Heart left ventricle (tissue), 16 donors: ENCODE data around the gene CCL27. TPM values are rescaled to one million over a fixed set of nuclear protein-coding genes. Genes with fewer than 3 reads are reported as not detected.

Source experiments
- ATAC-seq, 4 donors: fragments of 200-7000 bp; cut with Tn5 transposase; one replicate each; pipeline ENCODE4 v1.9.1; 2020 to 2022; ENCODE audit warnings: moderate library complexity in 4 of 4, mild to moderate bottlenecking in 3 of 4, moderate number of reproducible peaks in 1 of 4
- DNase-seq, 5 donors: peaks; one replicate each; pipeline ENCODE4 v3.0.0-alpha.2; 2020
- H3K27ac ChIP-seq, 12 donors: fragments of 200-600 bp; sonication (generic) in 4 of 12; one replicate each; pipeline versions ENCODE4 v1.5.0 to v1.8.0; 2016 to 2022; ENCODE audit warnings: mild to moderate bottlenecking in 2 of 12
- H3K27me3 ChIP-seq, 9 donors: fragments of 200-600 bp; sonication (generic) in 2 of 9; one replicate each; pipeline versions ENCODE4 v1.5.1 to v1.8.0; 2016 to 2022; ENCODE audit warnings: mild to moderate bottlenecking in 3 of 9
- H3K36me3 ChIP-seq, 9 donors: fragments of 200-600 bp; sonication (generic) in 2 of 9; one replicate each; pipeline versions ENCODE4 v1.5.0 to v1.8.0; 2018 to 2022; ENCODE audit warnings: mild to moderate bottlenecking in 2 of 9
- H3K4me1 ChIP-seq, 12 donors: fragments of 200-600 bp; sonication (generic) in 4 of 12; one replicate each; pipeline versions ENCODE4 v1.5.0 to v1.8.0; 2016 to 2022; ENCODE audit warnings: mild to moderate bottlenecking in 3 of 12
- H3K4me3 ChIP-seq, 12 donors: fragments of 200-600 bp; sonication (generic) in 4 of 12; one replicate each; pipeline versions ENCODE4 v1.5.0 to v1.8.0; 2017 to 2022; ENCODE audit warnings: mild to moderate bottlenecking in 9 of 12, moderate library complexity in 4 of 12
- H3K9me3 ChIP-seq, 12 donors: fragments of 200-600 bp; sonication (generic) in 4 of 12; one replicate each; pipeline versions ENCODE4 v1.5.0 to v1.8.0; 2016 to 2022; ENCODE audit warnings: mild to moderate bottlenecking in 1 of 12
- POLR2A ChIP-seq, 2 donors: fragments of 450-650 bp; IDR thresholded peaks; one replicate each; pipeline ENCODE4 v1.6.1; 2017; ENCODE audit warnings: antibody characterized with exemption in 2 of 2, mild to moderate bottlenecking in 2 of 2, moderate library complexity in 2 of 2
- WGBS, 4 donors: extraction: QIAGEN DNeasy Blood & Tissue Kit in 2 of 4; methylation state at CpG; one replicate each; pipeline versions ENCODE4 v1.1.5 to v1.1.7; 2013 to 2018; 5-methylcytosine and 5-hydroxymethylcytosine counted together
- intact Hi-C, 10 donors: fragments of 100-400 bp; cut with DNase I; formaldehyde crosslinking; loops; one replicate each; pipeline versions ENCODE4 v1.11.1 to v1.14.2; 2022
- polyA plus RNA-seq, 2 donors: library from polyadenylated mRNA; stranded (reverse); fragments of 200-250 nt; gene quantifications; one replicate each; pipeline ENCODE4 v1.2.3, GENCODE V29; 2013
- total RNA-seq, 9 donors: library from RNA; depleted of rRNA in 2 of 9; stranded (reverse); fragments of >200 nt in 2 of 9; fragmentation: NEBNext Ultra II Directional in 3 of 9; extraction: Animal tissue kit (Norgen Biotek cat#: 25700) in 3 of 9; gene quantifications; one replicate each; pipeline versions ENCODE4 v1.1.0 to v1.2.4, GENCODE V29; 2016 to 2023
- TF ChIP-seq, protein P1 (sequence below), 12 donors: fragments of 200-600 bp; sonication (generic) in 4 of 12; IDR thresholded peaks; one replicate each; pipeline versions ENCODE4 v1.5.0 to v1.8.0; 2018 to 2022; ENCODE audit warnings: antibody characterized with exemption in 12 of 12, mild to moderate bottlenecking in 5 of 12
- donor health status: ischemic (EF 13 %, LVEDD 7.1; RV severe dilation, severe dysfunction).
- donor health status: healthy with polysubstance abuse.
- donor health status: DM: no; HTN: yes; CAD: no.
- donor health status: DM: no; HTN: no; CAD: no.
- donor health status: ischemic (EF 25% LVEDD 6.9; RV normal size, moderate dysfunction).
- donor health status: ischemic (EF 25% LVEDD 5.7; RV mildly dilated, moderate dysfunction).
- donor health status: healthy.
- donor health status: DM: yes; HTN: yes; CAD: no.
- donor health status: ischemic (EF 35%, LVEDD 5.7; RV mildly dilated, moderate dysfunction).
- donor health status: nonischemic (EF 11% LVEDD 7.7; RV severe dilation, severe dysfunction).
- donor health status: DM: yes; HTN: yes; CAD: no.
- donor health status: PGD.
- donor health status: ischemic (EF 29% LVEDD 5.4; RV normal size, mild dysfunction).
- donor health status: nonischemic (EF 23%, LVEDD 6.1; RV moderate dilation, normal function).

Gene CCL27
- total and polyA plus RNA-seq, 11 donors, result 0.35 to 0.57 (median 0.40) TPM; not detected in 8

DNA sequence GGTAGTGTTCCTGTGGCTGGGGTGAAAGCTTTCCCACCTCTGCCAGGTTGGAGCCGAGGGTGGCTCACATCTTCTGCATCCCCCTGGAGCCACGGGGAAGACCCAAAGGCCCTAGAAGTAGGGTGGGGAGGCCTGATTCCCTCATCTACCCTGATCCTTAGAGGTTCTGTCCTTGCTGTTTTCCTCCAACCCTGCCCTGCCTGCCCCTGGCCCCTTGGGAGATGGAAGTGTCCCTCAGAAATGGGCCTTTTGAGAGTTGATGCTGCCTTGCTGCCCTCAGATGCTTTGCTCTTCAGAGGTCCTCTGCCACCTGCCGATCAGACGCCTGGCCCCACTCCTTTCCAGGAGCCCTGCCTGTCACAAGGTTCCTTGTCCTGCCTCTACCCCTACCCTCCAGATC lies 22.4 kb upstream of the CCL27 start:
- ATAC-seq (no peak), DNase-seq (no peak)
- TF ChIP-seq, protein P1, sequence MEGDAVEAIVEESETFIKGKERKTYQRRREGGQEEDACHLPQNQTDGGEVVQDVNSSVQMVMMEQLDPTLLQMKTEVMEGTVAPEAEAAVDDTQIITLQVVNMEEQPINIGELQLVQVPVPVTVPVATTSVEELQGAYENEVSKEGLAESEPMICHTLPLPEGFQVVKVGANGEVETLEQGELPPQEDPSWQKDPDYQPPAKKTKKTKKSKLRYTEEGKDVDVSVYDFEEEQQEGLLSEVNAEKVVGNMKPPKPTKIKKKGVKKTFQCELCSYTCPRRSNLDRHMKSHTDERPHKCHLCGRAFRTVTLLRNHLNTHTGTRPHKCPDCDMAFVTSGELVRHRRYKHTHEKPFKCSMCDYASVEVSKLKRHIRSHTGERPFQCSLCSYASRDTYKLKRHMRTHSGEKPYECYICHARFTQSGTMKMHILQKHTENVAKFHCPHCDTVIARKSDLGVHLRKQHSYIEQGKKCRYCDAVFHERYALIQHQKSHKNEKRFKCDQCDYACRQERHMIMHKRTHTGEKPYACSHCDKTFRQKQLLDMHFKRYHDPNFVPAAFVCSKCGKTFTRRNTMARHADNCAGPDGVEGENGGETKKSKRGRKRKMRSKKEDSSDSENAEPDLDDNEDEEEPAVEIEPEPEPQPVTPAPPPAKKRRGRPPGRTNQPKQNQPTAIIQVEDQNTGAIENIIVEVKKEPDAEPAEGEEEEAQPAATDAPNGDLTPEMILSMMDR (IDR thresholded peaks at IDR 0.05), result no peak
- TF ChIP-seq POLR2A (IDR thresholded peaks at IDR 0.05), result no peak
- Histone ChIP-seq H3K36me3 (peaks cover 0 to 3% (median 0%) of the 10 kb centered on the region in 9 donors), H3K4me3 (no peak overlapping the region), H3K27me3 (no peaks in the 10 kb centered on the region), H3K4me1 (peaks cover 0 to 22% (median 0%) of the 10 kb centered on the region in 12 donors), H3K9me3 (no peaks in the 10 kb centered on the region), H3K27ac (no peak overlapping the region)
- 88 to 100% (median 94%) methylated on average over 4 of the region's 4 CpGs for WGBS, 4 donors
- intact Hi-C loops, result no loop called here

- Histone ChIP-seq H3K4me3 (no peak overlapping the region), H3K27ac (no peak overlapping the region), H3K36me3 (peaks cover 0 to 3% (median 0%) of the 10 kb centered on the region in 9 donors), H3K4me1 (peaks cover 0 to 22% (median 0%) of the 10 kb centered on the region in 12 donors), H3K27me3 (no peaks in the 10 kb centered on the region), H3K9me3 (no peaks in the 10 kb centered on the region)
- TF ChIP-seq, protein P1 (IDR thresholded peaks at IDR 0.05), result no peak
- TF ChIP-seq POLR2A (IDR thresholded peaks at IDR 0.05), result no peak
- intact Hi-C loops, result no loop called here
- WGBS, 4 donors, result 84 to 94% (median 92%) methylated on average over 4 of the region's 4 CpGs
- ATAC-seq (no peak), DNase-seq (no peak)
Observed at GRCh38 chr9:34684145-34684544, 21.7 kb upstream of the CCL27 start.

DNA sequence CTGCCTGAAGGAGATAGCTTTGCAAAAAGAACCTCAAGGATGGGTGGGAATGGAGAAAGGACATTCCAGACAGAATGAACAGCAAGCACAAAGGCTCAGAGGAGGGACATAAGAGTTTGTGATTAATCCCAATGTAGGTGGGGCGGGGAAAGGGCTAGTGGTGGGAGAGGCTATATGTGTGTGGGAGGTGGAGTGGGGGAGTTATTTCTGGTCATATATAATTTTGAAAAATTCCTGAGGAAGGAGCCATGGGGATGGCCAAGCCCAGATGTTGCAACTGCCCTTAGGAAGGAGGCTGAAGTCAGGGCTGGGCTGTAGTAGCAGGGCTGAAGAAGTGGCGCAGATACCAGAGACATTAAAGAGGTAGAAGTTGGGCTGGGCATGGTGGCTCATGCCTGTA lies 13.4 kb upstream of the CCL27 start:
- intact Hi-C loops, result no loop called here
- TF ChIP-seq POLR2A (IDR thresholded peaks at IDR 0.05), result no peak
- TF ChIP-seq, protein P1 (IDR thresholded peaks at IDR 0.05), result no peak
- DNase-seq (no peak), ATAC-seq (no peak)
- Histone ChIP-seq H3K9me3 (no peaks in the 10 kb centered on the region), H3K27me3 (no peaks in the 10 kb centered on the region), H3K27ac (no peak overlapping the region), H3K4me3 (no peak overlapping the region), H3K4me1 (no peaks in the 10 kb centered on the region), H3K36me3 (no peaks in the 10 kb centered on the region)
- WGBS, 4 donors, result 96 to 100% (median 98%) methylated on average over 2 of the region's 2 CpGs

- Histone ChIP-seq H3K4me1 (no peaks in the 10 kb centered on the region), H3K4me3 (no peak overlapping the region), H3K27ac (no peak overlapping the region), H3K36me3 (no peaks in the 10 kb centered on the region), H3K27me3 (no peaks in the 10 kb centered on the region), H3K9me3 (peaks cover 0 to 2% (median 0%) of the 10 kb centered on the region in 12 donors)
- DNase-seq, result peak in 4 of 5 donors; percentile 53 to 79 (median 56)
- intact Hi-C loops, result no loop called here
- 34 to 58% (median 44%) methylated on average over 9 to 10 of the region's 10 CpGs for WGBS, 4 donors
- TF ChIP-seq POLR2A (IDR thresholded peaks at IDR 0.05), result no peak
- TF ChIP-seq, protein P1 (IDR thresholded peaks at IDR 0.05), result peak in 11 of 12 donors; percentile 14 to 63 (median 42)
- peak; percentile 29 to 76 (median 64) for ATAC-seq
Observed at GRCh38 chr9:34675048-34675714, 12.7 kb upstream of the CCL27 start.
